Fibroblast of skin of right biceps (primary cell): ENCODE results near the gene MARCO.

Experiments
- DNase-seq: peaks from one replicate; pipeline ENCODE4 v3.0.0-alpha.2; 2013

Gene MARCO

GRCh38 chr2:118942031-118942430 is at the start of gene MARCO:
TSS of gene MARCO (plus strand) at chr2:118942194. CDS start at chr2:118942301, 107 bp downstream.
- DNase-seq, result no peak

- DNase-seq, result no peak
These were observed 48.9 kb upstream of the MARCO start for GRCh38 chr2:118893100-118893499.

- DNase-seq, result no peak
These were observed 39.5 kb upstream of the MARCO start for GRCh38 chr2:118902266-118903028.

- DNase-seq, result no peak
These were observed 39.0 kb upstream of the MARCO start for GRCh38 chr2:118903029-118903351.

GRCh38 chr2:118903551-118904479 is 38.2 kb upstream of the MARCO start:
- DNase-seq, result no peak

- no peak for DNase-seq
These were observed 36.8 kb upstream of the MARCO start for GRCh38 chr2:118905206-118905605.

- no peak for DNase-seq
These were observed 35.8 kb upstream of the MARCO start for GRCh38 chr2:118906186-118906585.

- no peak for DNase-seq
These were observed 34.2 kb upstream of the MARCO start for GRCh38 chr2:118907759-118908158.

- DNase-seq, result no peak
These were observed 32.8 kb upstream of the MARCO start for GRCh38 chr2:118909191-118909590.

- DNase-seq, result no peak
These were observed 30.7 kb upstream of the MARCO start for GRCh38 chr2:118911166-118911856.

- no peak for DNase-seq
These were observed 30.1 kb upstream of the MARCO start for GRCh38 chr2:118911936-118912335.

- DNase-seq, result no peak
These were observed 28.7 kb upstream of the MARCO start for GRCh38 chr2:118913131-118913802.

GRCh38 chr2:118913803-118914645 is 28.0 kb upstream of the MARCO start:
- DNase-seq, result peak; percentile 32

- no peak for DNase-seq
These were observed 27.1 kb upstream of the MARCO start for GRCh38 chr2:118914721-118915453.

GRCh38 chr2:118918017-118918416 is 24.0 kb upstream of the MARCO start:
- DNase-seq, result no peak

GRCh38 chr2:118921646-118922045 is 20.3 kb upstream of the MARCO start:
- DNase-seq, result no peak

- DNase-seq, result no peak
These were observed 19.7 kb upstream of the MARCO start for GRCh38 chr2:118922254-118922653.

- DNase-seq, result no peak
These were observed 18.6 kb upstream of the MARCO start for GRCh38 chr2:118923371-118923770.

- DNase-seq, result no peak
These were observed 16.5 kb upstream of the MARCO start for GRCh38 chr2:118925476-118925875.

- no peak for DNase-seq
These were observed 16.0 kb upstream of the MARCO start for GRCh38 chr2:118925981-118926380.

GRCh38 chr2:118929059-118929458 is 12.9 kb upstream of the MARCO start:
- no peak for DNase-seq
